ENCODE measurements around the gene WDR6.

Gene WDR6

GRCh38 chr3:49013738-49014660 is 6.8 kb downstream of the WDR6 start:
- peak; percentile 37 for DNase-seq (ENCODE audit: low spot score)

GRCh38 chr3:49015072-49015471 is 7.9 kb downstream of the WDR6 start:
- DNase-seq (ENCODE audit: low spot score) = no peak
- peak; percentile 30 for FAIRE-seq

More at GRCh38 chr3:49013738-49014660, 6.8 kb downstream of the WDR6 start:
- no peak for FAIRE-seq

- DNase-seq (ENCODE audit: low spot score) (no peak), FAIRE-seq (no peak)
Measured at GRCh38 chr3:49015765-49016164, 8.6 kb downstream of the WDR6 start.

- no peak for DNase-seq (ENCODE audit: low spot score)
- FAIRE-seq = no peak
Measured at GRCh38 chr3:49016414-49017228, 9.4 kb downstream of the WDR6 start.

DNA sequence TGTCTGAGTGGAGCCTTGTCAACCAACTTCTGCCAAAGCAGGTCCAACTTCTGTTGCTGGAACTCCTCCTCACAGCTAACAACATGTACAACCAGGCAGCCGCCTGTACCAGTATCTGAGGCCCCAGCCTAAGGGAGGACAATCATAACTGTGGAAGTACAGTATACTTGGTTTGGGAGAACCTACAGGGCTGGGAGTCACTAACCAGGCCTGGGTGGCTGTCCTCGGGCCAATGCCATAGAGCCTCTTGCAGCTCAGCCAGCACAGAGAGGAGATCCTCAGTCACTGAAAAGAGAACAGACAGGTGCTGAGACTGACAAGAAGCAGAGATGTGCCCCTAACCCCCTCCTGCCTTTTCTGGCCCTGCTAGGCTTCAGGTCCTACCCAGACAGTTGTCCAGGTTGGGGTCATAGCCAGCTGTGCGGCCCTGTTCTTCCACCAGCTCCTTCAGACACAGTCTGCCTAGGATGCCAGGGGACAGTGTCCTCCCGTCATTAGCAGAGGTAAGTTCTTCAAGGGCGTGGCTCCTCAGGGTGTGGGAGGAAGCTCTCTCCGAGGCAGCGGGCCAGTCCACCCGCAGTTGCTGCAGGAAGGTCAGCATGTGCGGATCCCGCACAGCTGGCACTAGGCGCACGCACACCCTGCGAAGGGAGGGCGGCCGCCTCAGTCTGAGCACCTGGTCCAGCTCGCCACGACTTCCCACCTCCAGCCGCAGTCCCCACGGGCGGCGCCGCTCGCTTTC is 10.2 kb downstream of the WDR6 start:
- no peak for DNase-seq (ENCODE audit: low spot score)
- no peak for FAIRE-seq

DNA sequence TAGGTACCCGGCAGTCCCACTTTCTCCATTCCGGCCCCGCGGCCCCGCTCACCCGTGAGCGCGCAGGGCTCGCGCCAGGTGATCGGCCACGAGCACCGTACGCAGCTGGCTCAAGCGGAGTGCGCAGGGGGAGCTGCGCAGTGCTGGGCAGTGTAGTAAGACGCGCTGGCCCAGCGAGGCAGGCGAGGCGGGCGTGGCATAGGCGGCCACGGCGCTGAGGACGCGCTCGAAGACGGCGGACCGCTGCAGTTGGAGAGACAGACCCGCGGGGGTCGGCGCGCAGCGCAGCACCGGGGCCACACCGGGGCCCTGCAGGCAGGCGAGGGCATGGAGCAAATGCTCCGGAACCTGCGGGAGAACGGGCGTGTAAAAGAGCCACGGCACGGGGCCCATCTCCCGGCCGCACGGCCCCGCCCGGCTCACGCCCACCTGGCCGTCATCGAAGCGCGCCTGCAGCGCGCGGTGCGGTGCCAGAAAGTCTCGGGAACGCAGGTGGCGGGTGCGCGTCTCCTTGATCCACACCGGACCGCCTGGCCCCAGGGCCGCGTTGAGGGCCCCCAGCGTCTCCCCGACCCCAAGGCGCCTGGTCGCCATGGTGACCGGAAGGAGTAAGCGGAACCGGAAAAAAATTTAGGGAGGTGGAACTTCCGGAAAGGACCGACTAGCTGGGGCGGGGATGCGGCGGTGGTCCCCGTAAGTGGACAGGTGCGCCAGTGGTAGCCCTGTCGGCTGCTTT is 10.9 kb downstream of the WDR6 start, which contains the start of gene DALRD3:
DALRD3 (minus strand) TSS at position 610 of the 736 bp plus-strand sequence; CDS start at position 594, 16 bp downstream.
- FAIRE-seq (peak; percentile 62), DNase-seq (ENCODE audit: low spot score) (peak; percentile 70)

- DNase-seq (ENCODE audit: low spot score) (no peak), FAIRE-seq (no peak)
Measured at GRCh38 chr3:49018707-49019006, 11.5 kb downstream of the WDR6 start.

DNA sequence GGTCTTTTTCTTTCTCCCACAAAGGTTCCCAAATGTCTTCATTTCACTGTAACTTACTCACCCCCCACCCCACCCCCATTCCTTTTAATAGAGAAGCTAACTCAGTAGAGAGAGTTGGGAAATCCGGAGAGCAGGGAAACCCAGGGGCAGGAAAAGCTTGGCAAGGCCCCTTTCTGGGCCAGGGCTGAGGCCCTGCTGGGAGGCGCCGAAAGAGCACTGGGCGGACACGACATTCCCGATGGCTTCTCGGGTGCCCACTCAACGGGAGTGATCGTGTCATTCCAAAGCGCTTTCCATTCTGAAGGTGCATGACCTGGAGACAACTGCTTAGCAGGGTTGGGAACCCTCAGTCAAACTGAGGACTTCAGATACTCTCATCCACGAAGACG is 12.7 kb downstream of the WDR6 start:
- DNase-seq (ENCODE audit: low spot score) (no peak), FAIRE-seq (no peak)

- FAIRE-seq = no peak
- DNase-seq (ENCODE audit: low spot score) = peak; percentile 30
Measured at GRCh38 chr3:49020330-49021212, 13.4 kb downstream of the WDR6 start.

GRCh38 chr3:49021213-49021812 is 14.1 kb downstream of the WDR6 start:
- peak; percentile 85 for FAIRE-seq
- DNase-seq (ENCODE audit: low spot score) = peak; percentile 97

- DNase-seq (ENCODE audit: low spot score) = peak; percentile 93
- FAIRE-seq = peak; percentile 40
Measured at GRCh38 chr3:49021813-49022687, 14.9 kb downstream of the WDR6 start, which contains the start of gene NDUFAF3. TSS of gene NDUFAF3 (plus strand) at chr3:49022121. CDS start at chr3:49022145, 24 bp downstream.

DNA sequence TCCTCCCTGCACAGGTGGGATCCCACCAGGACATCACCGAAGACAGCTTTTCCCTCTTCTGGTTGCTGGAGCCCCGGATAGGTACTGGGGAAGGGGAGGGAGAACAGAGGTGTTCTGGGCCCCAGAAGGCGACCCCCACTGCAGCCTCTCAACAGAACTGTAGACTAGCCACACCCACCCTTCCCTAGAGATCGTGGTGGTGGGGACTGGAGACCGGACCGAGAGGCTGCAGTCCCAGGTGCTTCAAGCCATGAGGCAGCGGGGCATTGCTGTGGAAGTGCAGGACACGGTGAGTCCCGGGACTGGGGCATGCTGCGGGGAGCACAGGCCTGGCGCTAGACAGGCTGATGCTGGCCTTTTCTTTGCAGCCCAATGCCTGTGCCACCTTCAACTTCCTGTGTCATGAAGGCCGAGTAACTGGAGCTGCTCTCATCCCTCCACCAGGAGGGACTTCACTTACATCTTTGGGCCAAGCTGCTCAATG is 15.5 kb downstream of the WDR6 start:
- FAIRE-seq = no peak
- DNase-seq (ENCODE audit: low spot score) = no peak

- DNase-seq (ENCODE audit: low spot score) = no peak
Measured at GRCh38 chr3:49023775-49024174, 16.6 kb downstream of the WDR6 start.

GRCh38 chr3:49024449-49024848 is 17.3 kb downstream of the WDR6 start:
- FAIRE-seq (no peak), DNase-seq (ENCODE audit: low spot score) (no peak)

More at GRCh38 chr3:49023775-49024174, 16.6 kb downstream of the WDR6 start:
- no peak for FAIRE-seq

- DNase-seq (ENCODE audit: low spot score) (no peak), FAIRE-seq (no peak)
Measured at GRCh38 chr3:49025005-49025792, 18.0 kb downstream of the WDR6 start.

DNA sequence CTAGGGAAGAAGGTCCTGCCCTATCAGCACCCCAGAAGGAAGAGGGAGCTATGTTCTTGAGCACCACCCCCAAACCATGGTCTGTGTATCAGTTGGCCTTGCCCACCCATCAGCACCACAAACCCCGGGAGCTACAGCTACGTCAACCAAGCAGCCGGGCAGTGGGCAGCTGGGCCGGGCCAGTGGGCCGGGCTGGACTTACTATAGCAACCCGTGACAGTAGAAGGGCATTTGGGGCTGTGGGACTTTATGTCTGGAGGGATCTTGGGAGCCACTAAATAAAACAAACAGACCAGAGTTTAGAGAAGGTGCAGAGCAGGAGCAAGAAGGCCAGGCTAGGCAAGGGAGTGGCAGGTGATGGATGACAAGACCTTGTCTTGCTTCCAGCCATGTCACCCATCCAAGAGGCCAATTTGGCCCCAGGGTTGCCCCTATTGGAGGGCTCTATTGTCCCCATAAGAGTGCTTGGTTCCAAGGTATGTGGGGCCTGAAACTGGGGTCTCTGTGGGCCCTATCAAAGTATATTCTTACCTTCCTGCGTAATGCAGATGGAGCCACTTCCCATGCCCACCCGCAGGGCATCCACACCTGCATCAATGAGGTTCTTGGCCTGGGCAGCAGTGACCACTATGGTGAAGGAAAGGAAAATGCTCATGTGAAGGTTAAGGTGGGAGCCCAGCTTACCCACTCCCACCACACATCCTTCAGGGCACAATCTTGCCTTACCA is 18.8 kb downstream of the WDR6 start:
- no peak for FAIRE-seq

DNA sequence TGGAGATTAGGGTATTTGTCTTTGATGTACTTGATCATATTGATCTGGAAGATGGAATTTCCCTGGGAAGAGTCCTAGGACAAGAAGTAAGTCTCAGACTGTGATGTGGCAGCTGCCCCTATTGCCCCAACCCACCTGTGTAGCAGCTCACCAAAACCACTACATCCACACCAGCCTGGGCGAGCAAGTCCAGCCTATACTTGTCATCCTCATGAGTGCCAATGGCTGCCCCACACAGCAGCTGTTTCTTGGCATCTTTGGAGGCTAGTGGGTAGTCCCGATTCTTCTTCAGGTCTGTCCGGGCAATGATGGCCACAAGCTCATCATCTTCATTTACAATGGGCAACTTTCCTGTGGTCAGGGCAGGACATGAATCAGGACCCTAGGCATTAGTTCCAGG is 19.3 kb downstream of the WDR6 start:
- FAIRE-seq (no peak), DNase-seq (ENCODE audit: low spot score) (no peak)

More for the DNA sequence above, 18.8 kb downstream of the WDR6 start:
- DNase-seq (ENCODE audit: low spot score) = no peak
